Astrocyte of the cerebellum (primary cell): Measurements from ENCODE around the gene ADAM33.

Source experiments
- DNase-seq: peaks from one replicate; pipeline ENCODE4 v3.0.0-alpha.2; 2011; ENCODE audit warnings: low read depth
- H3K4me3 ChIP-seq: 2 replicates; pipeline ENCODE4 v1.5.1; 2011; ENCODE audit warnings: mild to moderate bottlenecking, low read depth, low read length, moderate library complexity
- CTCF ChIP-seq: IDR thresholded peaks from 2 replicates; pipeline ENCODE4 v1.5.1; 2012; ENCODE audit warnings: low read length, low read depth, moderate library complexity, mild to moderate bottlenecking; ENCODE audit errors: missing control alignments
- in situ Hi-C: cut with HindIII; loops from 2 replicates; pipeline ENCODE4 v1.10.0; 2017; ENCODE audit warnings: low sequenced_read_pairs

Gene ADAM33

GRCh38 chr20:3701061-3701998 is 19.5 kb upstream of the ADAM33 start:
- in situ Hi-C loops, result no loop called here
- no peak for TF ChIP-seq CTCF
- no peak for DNase-seq
- H3K4me3 ChIP-seq, result no peak overlapping the region

GRCh38 chr20:3699037-3699436 is 17.2 kb upstream of the ADAM33 start:
- no peak for TF ChIP-seq CTCF
- DNase-seq, result no peak
- no peak overlapping the region for H3K4me3 ChIP-seq
- in situ Hi-C loops, result no loop called here

GRCh38 chr20:3698591-3699001 is 16.8 kb upstream of the ADAM33 start:
- TF ChIP-seq CTCF, result no peak
- H3K4me3 ChIP-seq, result no peak overlapping the region
- DNase-seq, result no peak
- in situ Hi-C loops, result no loop called here

GRCh38 chr20:3697588-3698305 is 15.9 kb upstream of the ADAM33 start:
- DNase-seq, result no peak
- TF ChIP-seq CTCF, result no peak
- no peak overlapping the region for H3K4me3 ChIP-seq
- in situ Hi-C loops, result no loop called here

GRCh38 chr20:3696745-3697587 is 15.2 kb upstream of the ADAM33 start:
- TF ChIP-seq CTCF, result no peak
- no peak overlapping the region for H3K4me3 ChIP-seq
- DNase-seq, result no peak
- in situ Hi-C loops, result no loop called here

GRCh38 chr20:3696200-3696599 is 14.4 kb upstream of the ADAM33 start:
- no peak overlapping the region for H3K4me3 ChIP-seq
- in situ Hi-C loops, result no loop called here
- TF ChIP-seq CTCF, result peak; percentile 50
- DNase-seq, result no peak
